ENCODE results near the gene RTL1.

RTL1 gene

DNA sequence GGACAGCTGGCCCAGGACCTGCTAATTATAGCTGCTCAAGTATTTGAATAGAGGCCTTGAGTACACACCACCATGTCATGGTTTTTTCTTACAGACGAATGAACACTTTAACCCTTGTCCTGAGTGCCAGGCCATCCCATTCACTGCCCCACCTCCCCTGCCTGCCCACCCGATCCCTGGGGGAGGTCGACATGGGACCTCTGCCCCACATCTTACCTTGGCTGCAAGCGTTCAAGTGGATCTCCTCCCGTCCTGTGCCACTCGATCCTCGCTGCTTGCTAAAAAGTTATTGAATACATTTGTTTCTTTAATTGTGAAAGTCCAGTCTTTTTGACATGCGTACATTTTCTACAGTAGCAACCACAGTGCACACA lies 10.3 kb downstream of the RTL1 start:
- no peaks in the 10 kb centered on the region for H3K9me3 ChIP-seq (ENCODE audit: low read length)
- H3K36me3 ChIP-seq (ENCODE audit: insufficient read depth, low read length), result no peaks in the 10 kb centered on the region
- no peak overlapping the region for H2AFZ ChIP-seq (ENCODE audit: low read depth, low read length)
- H3K4me3 ChIP-seq (ENCODE audit: low read length), result no peak overlapping the region
- H3K4me1 ChIP-seq (ENCODE audit: insufficient read depth, low read length), result peaks cover 11% of the 10 kb centered on the region
- no peaks in the 10 kb centered on the region for H3K27me3 ChIP-seq (ENCODE audit: insufficient read depth, low read length)

GRCh38 chr14:100892496-100893227 lies 10.9 kb downstream of the RTL1 start:
- Histone ChIP-seq H3K4me1 (ENCODE audit: insufficient read depth, low read length) (peaks cover 16% of the 10 kb centered on the region), H3K36me3 (ENCODE audit: insufficient read depth, low read length) (no peaks in the 10 kb centered on the region), H3K4me3 (ENCODE audit: low read length) (no peak overlapping the region), H2AFZ (ENCODE audit: low read depth, low read length) (no peak overlapping the region), H3K9me3 (ENCODE audit: low read length) (no peaks in the 10 kb centered on the region), H3K27me3 (ENCODE audit: insufficient read depth, low read length) (no peaks in the 10 kb centered on the region)

DNA sequence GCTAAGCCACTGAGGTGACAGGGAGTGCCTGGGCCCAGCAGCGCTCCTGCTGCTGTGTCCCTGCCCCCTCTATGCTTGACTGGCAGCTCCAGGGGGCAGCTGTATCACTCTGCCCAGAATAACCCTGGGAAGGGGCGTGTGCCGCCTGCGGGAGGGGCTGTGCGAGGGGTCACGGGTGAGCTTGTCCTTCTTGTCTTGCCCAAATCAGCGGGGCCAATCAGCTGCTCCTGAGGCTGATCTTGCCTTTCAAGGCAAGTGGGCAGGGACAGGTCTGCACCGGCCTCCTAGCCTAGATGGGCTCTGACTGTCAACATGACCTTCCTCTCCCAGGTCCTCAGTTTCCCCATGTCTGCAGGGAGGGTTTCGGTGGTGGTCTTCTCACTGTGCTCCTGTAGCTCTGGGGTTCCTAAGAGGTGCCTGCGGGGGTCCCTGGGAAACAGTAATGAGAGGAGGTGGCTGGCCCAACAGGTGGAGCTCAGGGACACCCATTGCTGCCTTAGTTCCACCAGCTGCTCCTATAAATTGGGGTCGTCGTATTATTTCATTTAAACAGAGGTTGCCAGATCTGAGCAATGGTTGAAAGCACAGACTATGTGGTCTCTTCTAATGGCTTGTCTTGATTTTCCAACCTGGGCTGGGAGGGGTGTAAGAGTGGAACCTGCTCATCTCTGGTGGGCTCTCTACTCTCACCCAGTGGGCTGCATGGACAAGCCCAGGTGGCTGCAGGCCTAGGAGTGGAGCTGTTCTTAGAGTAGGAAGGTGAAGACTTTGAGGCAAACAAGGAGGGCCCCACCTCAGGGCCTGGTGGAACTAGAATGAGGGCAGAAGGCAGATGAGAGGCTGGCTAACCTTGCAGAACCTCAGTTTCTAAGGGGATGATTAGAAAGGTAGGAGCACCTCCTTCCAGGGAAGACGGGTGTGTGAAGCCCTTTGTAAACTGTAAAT lies 11.7 kb downstream of the RTL1 start:
- no peaks in the 10 kb centered on the region for H3K9me3 ChIP-seq (ENCODE audit: low read length)
- H3K4me1 ChIP-seq (ENCODE audit: insufficient read depth, low read length), result peaks cover 17% of the 10 kb centered on the region
- no peaks in the 10 kb centered on the region for H3K27me3 ChIP-seq (ENCODE audit: insufficient read depth, low read length)
- no peak overlapping the region for H2AFZ ChIP-seq (ENCODE audit: low read depth, low read length)
- H3K4me3 ChIP-seq (ENCODE audit: low read length), result no peak overlapping the region
- H3K36me3 ChIP-seq (ENCODE audit: insufficient read depth, low read length), result no peaks in the 10 kb centered on the region

DNA sequence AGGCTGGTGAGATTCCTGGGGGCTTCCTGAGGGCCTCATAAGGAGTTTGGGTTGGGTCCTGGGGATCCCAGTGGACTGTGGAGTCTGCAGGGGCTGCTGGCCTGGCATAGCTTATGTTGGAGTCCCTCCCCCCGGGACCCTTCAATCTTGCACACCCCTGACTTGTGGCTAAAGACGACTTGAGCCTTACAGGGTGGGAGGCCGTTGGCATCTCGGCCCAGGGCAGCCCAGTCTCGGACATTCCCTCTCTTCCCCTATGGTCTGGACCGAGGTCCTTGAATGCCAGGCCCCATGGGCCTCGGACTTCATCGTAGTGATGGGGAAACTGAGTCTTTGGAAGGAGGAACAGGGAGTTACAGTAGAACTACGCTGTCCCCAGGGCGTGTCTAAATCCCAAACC lies 12.5 kb downstream of the RTL1 start:
- H3K4me3 ChIP-seq (ENCODE audit: low read length), result no peak overlapping the region
- no peaks in the 10 kb centered on the region for H3K36me3 ChIP-seq (ENCODE audit: insufficient read depth, low read length)
- H3K9me3 ChIP-seq (ENCODE audit: low read length), result no peaks in the 10 kb centered on the region
- peaks cover 10% of the 10 kb centered on the region for H3K4me1 ChIP-seq (ENCODE audit: insufficient read depth, low read length)
- no peak overlapping the region for H2AFZ ChIP-seq (ENCODE audit: low read depth, low read length)
- no peaks in the 10 kb centered on the region for H3K27me3 ChIP-seq (ENCODE audit: insufficient read depth, low read length)

DNA sequence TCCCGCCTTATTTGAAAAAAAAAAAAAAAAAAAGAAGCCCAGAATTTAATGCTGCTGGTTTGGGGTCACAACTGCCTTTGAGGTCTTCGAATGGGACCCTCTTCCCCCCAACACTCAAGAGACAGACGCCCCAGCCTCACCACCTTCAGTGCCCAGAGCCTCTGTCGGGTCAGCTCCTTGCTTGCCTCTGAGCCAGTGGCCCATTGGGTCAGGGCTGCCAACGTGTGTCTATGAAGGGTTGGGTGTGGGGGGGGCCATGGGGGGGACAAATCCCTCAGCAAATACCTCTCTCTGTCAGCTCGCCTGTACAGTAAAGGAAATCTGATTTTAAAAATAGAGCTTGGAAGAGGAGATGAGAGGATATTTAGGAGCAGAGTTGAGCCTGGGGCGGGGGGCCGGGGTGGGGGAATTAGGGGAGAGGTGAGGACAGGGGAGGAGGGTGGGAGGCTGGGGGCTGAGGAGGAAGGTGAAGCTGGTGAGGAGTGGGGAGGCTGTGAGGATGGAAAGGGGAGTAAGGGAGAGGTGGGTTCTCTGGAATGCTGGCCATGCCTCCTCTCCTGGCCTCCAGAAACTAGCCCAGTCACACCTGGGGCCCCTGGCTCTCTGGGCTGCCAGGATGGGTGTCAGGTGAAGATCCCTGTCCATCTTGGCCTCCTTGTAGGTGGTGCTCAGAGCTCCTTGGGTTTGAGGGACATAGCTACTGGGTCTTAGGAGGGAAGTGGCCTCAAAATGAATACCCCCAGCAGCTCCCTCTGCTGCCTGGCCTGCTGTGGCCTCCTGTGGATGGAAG lies 13.3 kb downstream of the RTL1 start:
- Histone ChIP-seq H3K36me3 (ENCODE audit: insufficient read depth, low read length) (no peaks in the 10 kb centered on the region), H3K4me1 (ENCODE audit: insufficient read depth, low read length) (peaks cover 9% of the 10 kb centered on the region), H3K27me3 (ENCODE audit: insufficient read depth, low read length) (no peaks in the 10 kb centered on the region), H3K4me3 (ENCODE audit: low read length) (no peak overlapping the region), H3K9me3 (ENCODE audit: low read length) (no peaks in the 10 kb centered on the region), H2AFZ (ENCODE audit: low read depth, low read length) (no peak overlapping the region)

DNA sequence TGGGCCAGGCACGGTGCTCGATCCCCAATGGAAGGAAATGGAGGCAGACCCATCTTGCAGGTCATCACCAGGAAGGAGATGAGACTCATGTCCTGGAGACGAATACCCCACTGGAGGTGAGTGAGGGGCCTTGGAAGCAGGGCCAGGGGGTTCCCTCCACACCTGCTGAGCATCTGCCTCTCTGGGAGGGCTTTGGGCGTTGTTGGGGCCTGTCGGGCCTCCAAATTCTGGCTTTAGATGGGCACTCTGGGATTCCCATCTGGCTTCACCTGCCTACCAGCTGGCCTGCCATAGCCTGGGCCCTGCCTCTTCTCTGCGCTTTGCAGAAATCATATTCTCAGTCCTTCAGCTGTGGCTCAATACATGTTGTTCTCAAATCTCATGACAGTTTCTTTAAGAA lies 13.9 kb downstream of the RTL1 start:
- peaks cover 9% of the 10 kb centered on the region for H3K4me1 ChIP-seq (ENCODE audit: insufficient read depth, low read length)
- no peaks in the 10 kb centered on the region for H3K36me3 ChIP-seq (ENCODE audit: insufficient read depth, low read length)
- no peak overlapping the region for H2AFZ ChIP-seq (ENCODE audit: low read depth, low read length)
- no peaks in the 10 kb centered on the region for H3K9me3 ChIP-seq (ENCODE audit: low read length)
- no peak overlapping the region for H3K4me3 ChIP-seq (ENCODE audit: low read length)
- no peaks in the 10 kb centered on the region for H3K27me3 ChIP-seq (ENCODE audit: insufficient read depth, low read length)

DNA sequence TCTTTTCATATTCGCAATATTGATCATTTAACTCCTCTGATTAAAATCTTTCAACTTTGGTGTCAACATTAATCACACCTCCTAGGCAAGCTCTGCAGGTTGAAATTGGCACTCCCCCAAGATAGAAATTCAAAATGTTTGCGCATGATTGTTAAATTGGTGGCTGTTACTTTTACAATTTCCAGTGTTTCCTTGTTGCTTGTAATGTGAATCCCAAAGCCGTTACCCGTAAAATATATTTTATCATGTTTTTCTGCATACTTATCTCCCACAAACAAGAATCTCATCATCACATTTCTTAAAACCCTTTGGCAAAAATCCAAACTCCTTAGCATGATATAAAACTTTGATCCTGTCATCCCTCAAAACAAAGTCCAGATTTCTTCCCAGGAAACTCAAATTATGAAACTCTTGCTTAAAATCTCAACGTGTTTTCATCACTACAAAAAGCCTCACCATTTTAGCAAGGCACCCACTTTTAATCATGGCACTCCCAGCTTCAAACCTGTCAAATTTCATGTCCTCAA lies 14.7 kb downstream of the RTL1 start:
- no peaks in the 10 kb centered on the region for H3K27me3 ChIP-seq (ENCODE audit: insufficient read depth, low read length)
- H3K4me1 ChIP-seq (ENCODE audit: insufficient read depth, low read length), result peaks cover 9% of the 10 kb centered on the region
- no peaks in the 10 kb centered on the region for H3K36me3 ChIP-seq (ENCODE audit: insufficient read depth, low read length)
- H2AFZ ChIP-seq (ENCODE audit: low read depth, low read length), result no peak overlapping the region
- peaks cover 4% of the 10 kb centered on the region for H3K9me3 ChIP-seq (ENCODE audit: low read length)
- no peak overlapping the region for H3K4me3 ChIP-seq (ENCODE audit: low read length)

GRCh38 chr14:100887728-100888335 lies 15.7 kb downstream of the RTL1 start:
- Histone ChIP-seq H3K4me1 (ENCODE audit: insufficient read depth, low read length) (peaks cover 9% of the 10 kb centered on the region), H3K9me3 (ENCODE audit: low read length) (peaks cover 8% of the 10 kb centered on the region), H3K4me3 (ENCODE audit: low read length) (no peak overlapping the region), H3K27me3 (ENCODE audit: insufficient read depth, low read length) (no peaks in the 10 kb centered on the region), H2AFZ (ENCODE audit: low read depth, low read length) (peak overlapping the region; percentile 43), H3K36me3 (ENCODE audit: insufficient read depth, low read length) (no peaks in the 10 kb centered on the region)

DNA sequence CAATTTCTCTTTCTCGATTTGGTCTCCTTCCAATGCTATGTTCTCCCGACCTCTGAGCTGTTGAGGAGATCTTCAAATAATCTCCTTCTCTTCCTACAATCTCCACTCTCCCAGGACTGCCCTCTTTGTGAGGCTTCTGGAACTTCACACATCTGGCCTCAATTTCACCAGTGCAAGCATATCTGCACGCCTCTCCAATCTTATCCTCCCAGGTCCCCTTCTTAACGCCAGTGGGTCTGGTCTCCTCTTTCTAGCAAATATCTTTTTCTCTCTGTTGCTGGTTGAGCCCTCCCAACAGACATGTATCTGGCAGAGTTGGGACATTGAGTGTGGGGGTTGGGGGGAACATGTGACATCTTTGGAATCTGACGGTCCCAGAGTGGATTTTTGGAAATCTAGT lies 17.9 kb downstream of the RTL1 start:
- Histone ChIP-seq H3K36me3 (ENCODE audit: insufficient read depth, low read length) (no peaks in the 10 kb centered on the region), H3K27me3 (ENCODE audit: insufficient read depth, low read length) (no peaks in the 10 kb centered on the region)

DNA sequence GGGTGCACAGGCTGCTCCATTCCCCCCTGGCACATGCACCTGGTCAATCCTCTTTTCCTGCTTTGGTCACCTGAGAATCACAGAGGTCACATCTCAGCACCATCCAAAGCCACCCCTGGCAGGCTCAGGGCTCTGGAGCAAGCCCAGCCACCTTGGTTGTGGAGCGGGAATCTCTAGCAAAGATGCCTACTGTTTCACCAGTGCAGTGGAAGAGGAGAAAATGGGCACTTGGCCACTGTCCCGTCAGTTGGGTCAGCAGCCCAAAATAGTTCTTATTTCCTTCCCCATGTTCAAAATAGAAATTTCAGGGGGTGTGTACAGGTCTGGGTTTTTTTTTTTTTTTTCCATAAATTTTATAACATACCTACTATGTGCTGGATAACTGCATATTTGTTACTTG lies 18.3 kb downstream of the RTL1 start:
- peaks cover 9% of the 10 kb centered on the region for H3K4me1 ChIP-seq (ENCODE audit: insufficient read depth, low read length)
- H2AFZ ChIP-seq (ENCODE audit: low read depth, low read length), result no peak overlapping the region
- no peaks in the 10 kb centered on the region for H3K36me3 ChIP-seq (ENCODE audit: insufficient read depth, low read length)
- no peaks in the 10 kb centered on the region for H3K27me3 ChIP-seq (ENCODE audit: insufficient read depth, low read length)
- H3K9me3 ChIP-seq (ENCODE audit: low read length), result peaks cover 16% of the 10 kb centered on the region
- H3K4me3 ChIP-seq (ENCODE audit: low read length), result no peak overlapping the region

More for the DNA sequence above, 17.9 kb downstream of the RTL1 start:
- Histone ChIP-seq H3K4me1 (ENCODE audit: insufficient read depth, low read length) (peaks cover 9% of the 10 kb centered on the region), H3K9me3 (ENCODE audit: low read length) (peaks cover 16% of the 10 kb centered on the region), H3K4me3 (ENCODE audit: low read length) (no peak overlapping the region), H2AFZ (ENCODE audit: low read depth, low read length) (no peak overlapping the region)

DNA sequence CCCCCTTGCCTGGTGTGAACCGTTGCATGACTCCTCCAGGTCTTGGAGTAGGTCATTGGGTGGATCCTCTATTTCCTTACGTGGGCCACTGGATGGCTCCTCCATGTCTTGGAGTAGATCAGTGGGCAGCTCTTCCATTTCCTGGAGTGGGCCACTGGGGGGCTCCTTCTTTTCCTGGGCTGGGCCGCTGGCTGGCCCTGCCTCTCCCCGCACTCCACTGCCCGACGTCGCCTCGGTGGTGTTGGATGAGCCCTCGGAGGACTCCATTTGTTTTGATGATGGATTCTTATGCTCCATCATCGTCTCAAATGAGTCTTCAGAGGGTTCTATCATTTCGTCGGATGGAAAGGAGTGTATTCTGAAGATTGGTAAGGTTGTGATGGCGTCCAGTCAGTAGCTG lies 19.1 kb downstream of the RTL1 start:
- peaks cover 16% of the 10 kb centered on the region for H3K9me3 ChIP-seq (ENCODE audit: low read length)
- H3K27me3 ChIP-seq (ENCODE audit: insufficient read depth, low read length), result no peaks in the 10 kb centered on the region
- peaks cover 9% of the 10 kb centered on the region for H3K4me1 ChIP-seq (ENCODE audit: insufficient read depth, low read length)
- H3K36me3 ChIP-seq (ENCODE audit: insufficient read depth, low read length), result no peaks in the 10 kb centered on the region
- no peak overlapping the region for H2AFZ ChIP-seq (ENCODE audit: low read depth, low read length)
- H3K4me3 ChIP-seq (ENCODE audit: low read length), result no peak overlapping the region

GRCh38 chr14:100883789-100884101 lies 19.8 kb downstream of the RTL1 start:
- H3K36me3 ChIP-seq (ENCODE audit: insufficient read depth, low read length), result no peaks in the 10 kb centered on the region
- H3K27me3 ChIP-seq (ENCODE audit: insufficient read depth, low read length), result no peaks in the 10 kb centered on the region
- peaks cover 16% of the 10 kb centered on the region for H3K9me3 ChIP-seq (ENCODE audit: low read length)
- peaks cover 9% of the 10 kb centered on the region for H3K4me1 ChIP-seq (ENCODE audit: insufficient read depth, low read length)
- no peak overlapping the region for H2AFZ ChIP-seq (ENCODE audit: low read depth, low read length)
- H3K4me3 ChIP-seq (ENCODE audit: low read length), result no peak overlapping the region

All from neuron (in vitro differentiated cells).